HepG2 (cell line): ENCODE measurements around the gene TBCB. TPM values are rescaled to one million over a fixed set of nuclear protein-coding genes. Genes with fewer than 3 reads are reported as not detected.

Source experiments
- ATAC-seq: fragments of 200-7000 bp; cut with Tn5 transposase; 3 replicates; pipeline ENCODE4 v1.9.1; 2020; ENCODE audit warnings: mild to moderate bottlenecking, moderate library complexity
- BruUV-seq: library from RNA; stranded (reverse); fragments of 400-500 nt; replicated peaks from 2 replicates; lab custom pipeline; 2021; lab: Mats Ljungman, UMichigan
- CTCF ChIA-PET: fragments of 300-600 bp; formaldehyde crosslinking; extraction: SDS; loops from one replicate; lab custom pipeline; 2021; ENCODE audit warnings: low total read pairs, inconsistent platforms, low intra/inter-chr PET ratio; lab: Yijun Ruan, JAX
- POLR2A ChIA-PET: fragments of 350-600 bp; sonication (Branson Sonifier 250); formaldehyde crosslinking; loops from one replicate; lab custom pipeline; 2020; ENCODE audit warnings: antibody characterized with exemption, inconsistent platforms; lab: Yijun Ruan, JAX
- DNase-seq: peaks from one replicate; pipeline ENCODE4 v3.0.0-alpha.2; 2015; ENCODE audit warnings: low spot score
- FAIRE-seq: peaks from 3 replicates; lab custom pipeline; 2011; peaks lifted over from hg19 to GRCh38; lab: Jason Lieb, UNC
- H2AFZ ChIP-seq: one replicate; pipeline ENCODE4 v1.6.1; 2011; ENCODE audit warnings: low read length, inconsistent platforms
- H3K27ac ChIP-seq: fragments of 300-600 bp; 3 replicates; pipeline ENCODE4 v1.8.0; 2011; ENCODE audit warnings: mixed run types, mild to moderate bottlenecking, mixed read lengths, low read length, inconsistent platforms; ENCODE audit not compliant: insufficient read depth; ENCODE audit errors: extremely low read length
- H3K27me3 ChIP-seq, 2 experiments: fragments of 200-600 bp in 1 of 2; 2 replicates in 1 of 2; 3 replicates in 1 of 2; pipeline versions ENCODE4 v1.6.0 to v1.8.0; 2011; ENCODE audit warnings: low read length in 2 of 2, mild to moderate bottlenecking in 2 of 2, moderate library complexity in 2 of 2, inconsistent platforms in 1 of 2; ENCODE audit not compliant: insufficient read depth in 2 of 2, control insufficient read depth in 1 of 2
- H3K36me3 ChIP-seq, 2 experiments: fragments of 200-600 bp in 1 of 2; replicated peaks in 1 of 2; 2 replicates in 1 of 2; 3 replicates in 1 of 2; pipeline versions ENCODE4 v1.5.1 to v1.8.0; 2011; ENCODE audit warnings: low read length in 2 of 2, inconsistent platforms in 1 of 2; ENCODE audit not compliant: insufficient read depth in 2 of 2, control insufficient read depth in 1 of 2
- H3K4me1 ChIP-seq: 2 replicates; pipeline ENCODE4 v1.5.1; 2012; ENCODE audit warnings: low read length, inconsistent platforms; ENCODE audit not compliant: insufficient read depth
- H3K4me2 ChIP-seq: 2 replicates; pipeline ENCODE4 v1.6.0; 2011; ENCODE audit warnings: low read depth, low read length, inconsistent platforms
- H3K4me3 ChIP-seq, 3 experiments: fragments of 200-600 bp in 1 of 3; sonication (generic), shearing (Covaris generic) in 1 of 3; replicated peaks in 1 of 3; 2 replicates each; pipeline ENCODE4 v1.5.1; 2011 to 2016; ENCODE audit warnings: low read length in 3 of 3, inconsistent platforms in 2 of 3, low read depth in 2 of 3, mild to moderate bottlenecking in 2 of 3, control low read depth in 1 of 3, mixed read lengths in 1 of 3; ENCODE audit not compliant: insufficient read depth in 1 of 3
- H3K79me2 ChIP-seq: one replicate; pipeline ENCODE4 v1.6.1; 2011; ENCODE audit warnings: low read length, inconsistent platforms; ENCODE audit not compliant: insufficient read depth
- H3K9ac ChIP-seq: 2 replicates; pipeline ENCODE4 v1.6.0; 2011; ENCODE audit warnings: mild to moderate bottlenecking, low read depth, low read length, inconsistent platforms; ENCODE audit not compliant: insufficient read depth
- H3K9me3 ChIP-seq: 2 replicates; pipeline ENCODE4 v1.5.1; 2012; ENCODE audit warnings: mild to moderate bottlenecking, low read length
- H4K20me1 ChIP-seq: 2 replicates; pipeline ENCODE4 v1.6.0; 2011; ENCODE audit warnings: inconsistent platforms, mild to moderate bottlenecking, low read length, moderate library complexity; ENCODE audit not compliant: insufficient read depth
- FOXO1 ChIP-seq: sonication (generic); formaldehyde crosslinking; IDR thresholded peaks from 2 replicates; pipeline ENCODE4 v1.4.0; 2020; ENCODE audit warnings: missing genetic modification reagents
- KLF16 ChIP-seq, 2 experiments: sonication (generic) in 1 of 2; formaldehyde crosslinking in 1 of 2; IDR thresholded peaks; 2 replicates each; pipeline versions ENCODE4 v1.6.1 to v1.8.0; 2016 to 2023; ENCODE audit warnings: missing genetic modification reagents in 2 of 2, missing compliant biosample characterization in 1 of 2
- PCBP2 ChIP-seq: fragments of 200-400 bp; formaldehyde crosslinking; optimal IDR thresholded peaks from 2 replicates; pipeline ENCODE3; 2018; ENCODE audit warnings: low read length, low read depth; ENCODE audit not compliant: poor library complexity, severe bottlenecking
- POLR2AphosphoS2 ChIP-seq: IDR thresholded peaks from 2 replicates; pipeline ENCODE4 v1.6.1; 2011; ENCODE audit warnings: low read depth, low read length, improper control_type of control experiment
- SMAD1 ChIP-seq: sonication (generic); formaldehyde crosslinking; IDR thresholded peaks from 2 replicates; pipeline ENCODE4 v1.4.0; 2020; ENCODE audit warnings: missing genetic modification reagents, low read depth, mild to moderate bottlenecking, borderline replicate concordance
- TMF1 ChIP-seq: sonication (generic); formaldehyde crosslinking; IDR thresholded peaks from 2 replicates; pipeline ENCODE4 v1.8.1; 2022; ENCODE audit warnings: low read depth, missing genetic modification reagents
- ZNF558 ChIP-seq: sonication (generic); formaldehyde crosslinking; IDR thresholded peaks from 2 replicates; pipeline ENCODE4 v1.9.0; 2022; ENCODE audit warnings: mild to moderate bottlenecking, missing genetic modification reagents, borderline replicate concordance
- ZNF841 ChIP-seq: sonication (generic); formaldehyde crosslinking; IDR thresholded peaks from 2 replicates; pipeline ENCODE4 v1.8.1; 2023; ENCODE audit warnings: missing genetic modification reagents, borderline replicate concordance
- WGBS: methylation state at CpG from one replicate; pipeline ENCODE4 v1.1.6; 2017; ENCODE audit warnings: low lambda C conversion rate; 5-methylcytosine and 5-hydroxymethylcytosine counted together
- in situ Hi-C: cut with HindIII; loops from 2 replicates; pipeline ENCODE4 v1.10.0; 2017; ENCODE audit warnings: low pct_unique_long_range_greater_than_20kb; ENCODE audit not compliant: extremely low pct_ligation_motif_present
- intact Hi-C: fragments of 100-400 bp; cut with micrococcal nuclease; formaldehyde crosslinking; loops from one replicate; pipeline ENCODE4 v1.10.0; 2022; ENCODE audit not compliant: unreplicated experiment
- polyA plus RNA-seq, 8 experiments: library from polyadenylated mRNA; depleted of rRNA in 3 of 8; stranded (reverse) in 7 of 8; unstranded in 1 of 8; fragments of >200 nt; fragmentation: Illumina TruSeq in 4 of 8; extraction: Trizol in 4 of 8; gene quantifications; 2 replicates each; pipeline versions ENCODE4 v1.2.1 to v1.2.3, GENCODE V29; 2011 to 2016; ENCODE audit warnings: low read depth in 4 of 8, missing spikeins in 1 of 8, mixed read lengths in 1 of 8; ENCODE audit not compliant: insufficient read depth in 1 of 8
- total RNA-seq, 5 experiments: library from RNA; depleted of rRNA; stranded (reverse); fragments of >200 nt; fragmentation: Illumina TruSeq; extraction: Trizol; gene quantifications; 2 replicates each; pipeline ENCODE4 v1.2.3, GENCODE V29; 2016; ENCODE audit warnings: low read depth in 1 of 5
- TF ChIP-seq, protein P1 (sequence below): sonication (generic); formaldehyde crosslinking; IDR thresholded peaks from 2 replicates; pipeline ENCODE4 v1.4.0; 2020; ENCODE audit warnings: mild to moderate bottlenecking, missing genetic modification reagents
- TF ChIP-seq, protein P2 (sequence below): sonication (generic); formaldehyde crosslinking; IDR thresholded peaks from 2 replicates; pipeline ENCODE4 v1.4.0; 2020; ENCODE audit warnings: low read depth, missing genetic modification reagents

Gene TBCB
- total and polyA plus RNA-seq, 2 of the 13 experiments (the other 11 are each of a cell fraction or from before 2014, with no cell fraction given) = 271 to 276 TPM

DNA sequence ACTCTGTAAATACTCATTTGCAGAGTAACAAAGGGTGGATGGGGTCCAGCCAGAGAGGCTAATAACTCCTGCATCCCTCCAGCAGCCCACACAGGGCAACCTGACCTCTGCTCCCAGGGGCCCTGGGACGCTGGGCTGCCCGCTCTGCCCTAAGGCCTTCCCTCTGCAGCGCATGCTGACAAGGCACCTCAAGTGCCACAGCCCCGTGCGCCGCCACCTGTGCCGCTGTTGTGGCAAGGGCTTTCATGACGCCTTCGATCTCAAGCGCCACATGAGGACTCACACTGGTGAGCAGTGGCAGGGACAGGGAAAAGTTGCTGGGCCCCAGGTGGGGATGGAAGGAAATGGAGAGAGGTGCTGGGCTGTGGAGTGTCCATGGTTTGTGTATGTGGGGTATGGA is 2.6 kb upstream of the TBCB start:
- peaks cover 21% of the 10 kb centered on the region for H3K79me2 ChIP-seq
- no peak overlapping the region for H3K4me3 ChIP-seq
- no peaks in the 10 kb centered on the region for H4K20me1 ChIP-seq
- H3K4me1 ChIP-seq = peaks cover 24% of the 10 kb centered on the region
- no peak overlapping the region for H2AFZ ChIP-seq
- no peak for DNase-seq
- no peak for ATAC-seq
- ChIA-PET POLR2A (no interaction called here), CTCF (no interaction called here)
- intact Hi-C loops (no loop called here), in situ Hi-C loops (no loop called here)
- H3K27ac ChIP-seq = no peak overlapping the region
- H3K36me3 ChIP-seq = peaks cover 8 to 12% of the 10 kb centered on the region in 2 experiments; a peak in 2 of 5 replicates
- H3K27me3 ChIP-seq = no peaks in the 10 kb centered on the region; a peak in 1 of 5 replicates
- H3K9ac ChIP-seq = no peak overlapping the region
- no TSS peak for BruUV-seq
- H3K9me3 ChIP-seq = no peaks in the 10 kb centered on the region
- no peak for FAIRE-seq
- no peak overlapping the region for H3K4me2 ChIP-seq
- 100% methylated on average over 4 of the region's 10 CpGs for WGBS
- TF ChIP-seq, protein P1, sequence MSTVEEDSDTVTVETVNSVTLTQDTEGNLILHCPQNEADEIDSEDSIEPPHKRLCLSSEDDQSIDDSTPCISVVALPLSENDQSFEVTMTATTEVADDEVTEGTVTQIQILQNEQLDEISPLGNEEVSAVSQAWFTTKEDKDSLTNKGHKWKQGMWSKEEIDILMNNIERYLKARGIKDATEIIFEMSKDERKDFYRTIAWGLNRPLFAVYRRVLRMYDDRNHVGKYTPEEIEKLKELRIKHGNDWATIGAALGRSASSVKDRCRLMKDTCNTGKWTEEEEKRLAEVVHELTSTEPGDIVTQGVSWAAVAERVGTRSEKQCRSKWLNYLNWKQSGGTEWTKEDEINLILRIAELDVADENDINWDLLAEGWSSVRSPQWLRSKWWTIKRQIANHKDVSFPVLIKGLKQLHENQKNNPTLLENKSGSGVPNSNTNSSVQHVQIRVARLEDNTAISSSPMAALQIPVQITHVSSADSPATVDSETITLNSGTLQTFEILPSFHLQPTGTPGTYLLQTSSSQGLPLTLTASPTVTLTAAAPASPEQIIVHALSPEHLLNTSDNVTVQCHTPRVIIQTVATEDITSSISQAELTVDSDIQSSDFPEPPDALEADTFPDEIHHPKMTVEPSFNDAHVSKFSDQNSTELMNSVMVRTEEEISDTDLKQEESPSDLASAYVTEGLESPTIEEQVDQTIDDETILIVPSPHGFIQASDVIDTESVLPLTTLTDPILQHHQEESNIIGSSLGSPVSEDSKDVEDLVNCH (CRISPR knock-in tag) = no peak
- no peak for TF ChIP-seq KLF16 (CRISPR knock-in tag; IDR thresholded peaks at IDR 0.05)
- no peak for TF ChIP-seq PCBP2
- no peak for TF ChIP-seq POLR2AphosphoS2
- no peak for TF ChIP-seq SMAD1 (CRISPR knock-in tag)
- no peak for TF ChIP-seq ZNF558
- no peak for TF ChIP-seq ZNF841 (CRISPR knock-in tag)
- no peak for TF ChIP-seq FOXO1 (CRISPR knock-in tag)
- TF ChIP-seq, protein P2, sequence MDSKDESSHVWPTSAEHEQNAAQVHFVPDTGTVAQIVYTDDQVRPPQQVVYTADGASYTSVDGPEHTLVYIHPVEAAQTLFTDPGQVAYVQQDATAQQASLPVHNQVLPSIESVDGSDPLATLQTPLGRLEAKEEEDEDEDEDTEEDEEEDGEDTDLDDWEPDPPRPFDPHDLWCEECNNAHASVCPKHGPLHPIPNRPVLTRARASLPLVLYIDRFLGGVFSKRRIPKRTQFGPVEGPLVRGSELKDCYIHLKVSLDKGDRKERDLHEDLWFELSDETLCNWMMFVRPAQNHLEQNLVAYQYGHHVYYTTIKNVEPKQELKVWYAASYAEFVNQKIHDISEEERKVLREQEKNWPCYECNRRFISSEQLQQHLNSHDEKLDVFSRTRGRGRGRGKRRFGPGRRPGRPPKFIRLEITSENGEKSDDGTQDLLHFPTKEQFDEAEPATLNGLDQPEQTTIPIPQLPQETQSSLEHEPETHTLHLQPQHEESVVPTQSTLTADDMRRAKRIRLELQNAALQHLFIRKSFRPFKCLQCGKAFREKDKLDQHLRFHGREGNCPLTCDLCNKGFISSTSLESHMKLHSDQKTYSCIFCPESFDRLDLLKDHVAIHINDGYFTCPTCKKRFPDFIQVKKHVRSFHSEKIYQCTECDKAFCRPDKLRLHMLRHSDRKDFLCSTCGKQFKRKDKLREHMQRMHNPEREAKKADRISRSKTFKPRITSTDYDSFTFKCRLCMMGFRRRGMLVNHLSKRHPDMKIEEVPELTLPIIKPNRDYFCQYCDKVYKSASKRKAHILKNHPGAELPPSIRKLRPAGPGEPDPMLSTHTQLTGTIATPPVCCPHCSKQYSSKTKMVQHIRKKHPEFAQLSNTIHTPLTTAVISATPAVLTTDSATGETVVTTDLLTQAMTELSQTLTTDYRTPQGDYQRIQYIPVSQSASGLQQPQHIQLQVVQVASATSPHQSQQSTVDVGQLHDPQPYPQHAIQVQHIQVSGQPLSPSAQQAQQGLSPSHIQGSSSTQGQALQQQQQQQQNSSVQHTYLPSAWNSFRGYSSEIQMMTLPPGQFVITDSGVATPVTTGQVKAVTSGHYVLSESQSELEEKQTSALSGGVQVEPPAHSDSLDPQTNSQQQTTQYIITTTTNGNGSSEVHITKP (CRISPR knock-in tag) = no peak
- TF ChIP-seq TMF1 (CRISPR knock-in tag) = no peak
